ENCODE measurements around the gene PRM3.

GRCh38 chr16:11313493-11314308 is 40.3 kb upstream of the PRM3 start:
- TF ChIP-seq, protein P1, sequence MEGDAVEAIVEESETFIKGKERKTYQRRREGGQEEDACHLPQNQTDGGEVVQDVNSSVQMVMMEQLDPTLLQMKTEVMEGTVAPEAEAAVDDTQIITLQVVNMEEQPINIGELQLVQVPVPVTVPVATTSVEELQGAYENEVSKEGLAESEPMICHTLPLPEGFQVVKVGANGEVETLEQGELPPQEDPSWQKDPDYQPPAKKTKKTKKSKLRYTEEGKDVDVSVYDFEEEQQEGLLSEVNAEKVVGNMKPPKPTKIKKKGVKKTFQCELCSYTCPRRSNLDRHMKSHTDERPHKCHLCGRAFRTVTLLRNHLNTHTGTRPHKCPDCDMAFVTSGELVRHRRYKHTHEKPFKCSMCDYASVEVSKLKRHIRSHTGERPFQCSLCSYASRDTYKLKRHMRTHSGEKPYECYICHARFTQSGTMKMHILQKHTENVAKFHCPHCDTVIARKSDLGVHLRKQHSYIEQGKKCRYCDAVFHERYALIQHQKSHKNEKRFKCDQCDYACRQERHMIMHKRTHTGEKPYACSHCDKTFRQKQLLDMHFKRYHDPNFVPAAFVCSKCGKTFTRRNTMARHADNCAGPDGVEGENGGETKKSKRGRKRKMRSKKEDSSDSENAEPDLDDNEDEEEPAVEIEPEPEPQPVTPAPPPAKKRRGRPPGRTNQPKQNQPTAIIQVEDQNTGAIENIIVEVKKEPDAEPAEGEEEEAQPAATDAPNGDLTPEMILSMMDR (IDR thresholded peaks at IDR 0.05), result no peak
- no peak for TF ChIP-seq POLR2A (IDR thresholded peaks at IDR 0.05)

All from gastroesophageal sphincter (tissue), 3 donors.